Measurements from ENCODE around the gene DYNC1I1. TPM values are rescaled to one million over a fixed set of nuclear protein-coding genes. Genes with fewer than 3 reads are reported as not detected.

Gene DYNC1I1
- total RNA-seq, 1 experiment from 2014 or later, result not detected

- no peak for DNase-seq (ENCODE audit: unreplicated experiment)
- Mint-ChIP-seq H3K36me3 (ENCODE audit: insufficient read depth, unreplicated experiment) (no peaks in the 10 kb centered on the region), H3K9me3 (ENCODE audit: unreplicated experiment) (no peaks in the 10 kb centered on the region), H3K4me3 (ENCODE audit: unreplicated experiment) (no peak overlapping the region), H3K27me3 (ENCODE audit: insufficient read depth, unreplicated experiment) (peaks cover 92% of the 10 kb centered on the region), H3K27ac (ENCODE audit: low read depth, unreplicated experiment) (no peak overlapping the region), H3K4me1 (ENCODE audit: insufficient read depth, unreplicated experiment) (no peaks in the 10 kb centered on the region)
- ChIA-PET POLR2A (no interaction called here), CTCF (interaction anchor here (0.7 to 1.1 kb wide), 4 partner anchors 11 to 1142 kb away, joined by 3 to 4 read pairs (median 3); no protein-coding TSS in a partner anchor)
- BruUV-seq (replicated peaks), result no TSS peak
- intact Hi-C loops (cut with micrococcal nuclease), result no loop called here
- no peak for TF ChIP-seq CTCF (IDR thresholded peaks at IDR 0.05; ENCODE audit: unreplicated experiment)
Measured at GRCh38 chr7:95922191-95922590, 149.8 kb downstream of the DYNC1I1 start.

- no TSS peak for BruUV-seq (replicated peaks)
- no peak overlapping the region for H3K27ac Mint-ChIP-seq (ENCODE audit: low read depth, unreplicated experiment)
- H3K4me1 Mint-ChIP-seq (ENCODE audit: insufficient read depth, unreplicated experiment), result no peaks in the 10 kb centered on the region
- intact Hi-C loops (cut with micrococcal nuclease), result no loop called here
- ChIA-PET POLR2A (no interaction called here), CTCF (interaction anchor here (0.7 to 2.9 kb wide), 3 partner anchors 8 to 1139 kb away, joined by 3 to 16 read pairs (median 5); no protein-coding TSS in a partner anchor)
- TF ChIP-seq CTCF (IDR thresholded peaks at IDR 0.05; ENCODE audit: unreplicated experiment), result no peak
- H3K27me3 Mint-ChIP-seq (ENCODE audit: insufficient read depth, unreplicated experiment), result peaks cover 100% of the 10 kb centered on the region
- no peaks in the 10 kb centered on the region for H3K36me3 Mint-ChIP-seq (ENCODE audit: insufficient read depth, unreplicated experiment)
- H3K4me3 Mint-ChIP-seq (ENCODE audit: unreplicated experiment), result no peak overlapping the region
- no peak for DNase-seq (ENCODE audit: unreplicated experiment)
- H3K9me3 Mint-ChIP-seq (ENCODE audit: unreplicated experiment), result no peaks in the 10 kb centered on the region
Measured at GRCh38 chr7:95925236-95925635, 152.9 kb downstream of the DYNC1I1 start.

GRCh38 chr7:95925971-95926370 is 153.6 kb downstream of the DYNC1I1 start:
- Mint-ChIP-seq H3K27me3 (ENCODE audit: insufficient read depth, unreplicated experiment) (peaks cover 100% of the 10 kb centered on the region), H3K4me3 (ENCODE audit: unreplicated experiment) (no peak overlapping the region), H3K36me3 (ENCODE audit: insufficient read depth, unreplicated experiment) (no peaks in the 10 kb centered on the region), H3K4me1 (ENCODE audit: insufficient read depth, unreplicated experiment) (no peaks in the 10 kb centered on the region), H3K27ac (ENCODE audit: low read depth, unreplicated experiment) (no peak overlapping the region), H3K9me3 (ENCODE audit: unreplicated experiment) (no peaks in the 10 kb centered on the region)
- intact Hi-C loops (cut with micrococcal nuclease), result no loop called here
- ChIA-PET CTCF (interaction anchor here (0.7 to 2.9 kb wide), 3 partner anchors 9 to 1138 kb away, joined by 3 to 16 read pairs (median 5); no protein-coding TSS in a partner anchor), POLR2A (no interaction called here)
- DNase-seq (ENCODE audit: unreplicated experiment), result no peak
- no peak for TF ChIP-seq CTCF (IDR thresholded peaks at IDR 0.05; ENCODE audit: unreplicated experiment)
- BruUV-seq (replicated peaks), result no TSS peak

GRCh38 chr7:95927756-95928155 is 155.4 kb downstream of the DYNC1I1 start:
- Mint-ChIP-seq H3K4me3 (ENCODE audit: unreplicated experiment) (no peak overlapping the region), H3K4me1 (ENCODE audit: insufficient read depth, unreplicated experiment) (no peaks in the 10 kb centered on the region), H3K27me3 (ENCODE audit: insufficient read depth, unreplicated experiment) (peaks cover 86% of the 10 kb centered on the region), H3K36me3 (ENCODE audit: insufficient read depth, unreplicated experiment) (no peaks in the 10 kb centered on the region), H3K27ac (ENCODE audit: low read depth, unreplicated experiment) (no peak overlapping the region), H3K9me3 (ENCODE audit: unreplicated experiment) (no peaks in the 10 kb centered on the region)
- DNase-seq (ENCODE audit: unreplicated experiment), result no peak
- ChIA-PET POLR2A (no interaction called here), CTCF (interaction anchor here (0.6 to 1.6 kb wide), 3 partner anchors 577 to 1832 kb away, joined by 3 to 6 read pairs (median 3); no protein-coding TSS in a partner anchor)
- intact Hi-C loops (cut with micrococcal nuclease), result no loop called here
- TF ChIP-seq CTCF (IDR thresholded peaks at IDR 0.05; ENCODE audit: unreplicated experiment), result no peak
- BruUV-seq (replicated peaks), result no TSS peak

Measured in MCF 10A (cell line).